Stimulated activated CD4-positive, alpha-beta T cell treated with anti-CD3 and anti-CD28 coated beads, TNF-alpha, amount 100 ng/mL, for 4 hours (primary cell): ENCODE results near the gene DPH6.
"Not testable (repeated sequence)": the region's sequence is repeated elsewhere in the genome, so short reads cannot be mapped to it uniquely, and the experiment has no call there.

Experiments
- DNase-seq, 3 experiments: peaks; one replicate each; pipeline ENCODE4 v3.0.0-alpha.2; 2020; ENCODE audit warnings: low read depth in 3 of 3

DPH6 gene

GRCh38 chr15:35329521-35329961, 216.4 kb downstream of the DPH6 start:
- DNase-seq, result no peak

DNA sequence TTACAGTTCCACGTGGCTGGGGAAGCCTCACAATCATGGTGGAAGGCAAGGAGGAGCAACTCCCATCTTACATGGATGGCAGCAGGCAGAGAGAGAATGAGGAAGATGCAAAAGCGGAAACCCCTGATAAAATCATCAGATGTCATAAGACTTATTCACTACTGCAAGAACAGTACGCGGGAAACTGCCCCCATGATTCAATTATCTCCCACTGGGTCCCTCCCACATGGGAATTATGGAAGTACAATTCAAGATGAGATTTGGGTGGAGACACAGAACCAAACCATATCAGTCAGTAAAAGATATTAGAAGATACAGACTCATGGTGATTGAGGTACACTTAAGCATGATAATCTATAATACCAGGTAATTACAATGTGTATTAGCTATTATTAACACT, 217.1 kb downstream of the DPH6 start:
- not testable (repeated sequence) for DNase-seq

DNA sequence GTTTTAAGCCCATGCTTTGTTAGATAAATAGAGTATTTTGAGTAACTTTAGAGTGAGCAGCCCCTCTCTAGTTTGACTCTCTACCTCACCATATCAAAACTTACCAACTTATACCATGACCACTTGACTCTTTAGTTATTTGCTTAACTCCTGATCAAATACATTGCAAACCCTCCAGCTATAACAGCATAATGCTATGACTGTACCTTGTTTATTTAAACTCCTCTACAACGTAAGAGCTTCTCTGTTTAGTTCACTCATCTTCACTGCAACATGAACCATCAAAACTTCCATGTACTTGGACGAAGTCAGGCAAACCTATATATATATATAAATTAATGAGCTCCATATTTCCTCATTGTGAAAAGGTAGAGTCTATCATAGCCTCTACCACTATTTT, 218.2 kb downstream of the DPH6 start:
- DNase-seq, result no peak

DNA sequence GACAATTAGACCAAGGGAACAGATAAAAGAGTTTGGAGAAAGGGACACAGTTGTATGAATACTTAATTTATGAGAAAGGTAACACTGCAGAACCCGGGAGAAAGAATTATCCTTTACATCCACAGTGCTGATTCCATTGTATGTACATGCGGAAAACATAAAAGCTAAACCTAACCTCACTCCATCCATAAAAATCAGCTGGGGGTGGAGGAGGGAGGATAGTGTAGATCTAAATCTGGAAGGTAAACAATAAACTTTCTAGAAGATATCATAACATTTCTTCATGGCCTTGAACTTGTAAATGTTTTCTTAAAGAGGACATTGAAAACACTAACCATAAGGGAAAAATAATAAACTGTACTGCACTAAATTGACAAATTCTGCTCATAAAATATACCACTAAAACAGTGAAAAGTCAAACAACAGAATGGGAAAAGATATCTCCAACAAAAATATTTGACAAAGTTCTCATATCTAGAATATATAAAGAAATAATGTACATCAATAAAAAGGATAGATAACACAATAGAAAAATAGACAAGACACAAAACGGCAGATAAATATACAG, 220.5 kb downstream of the DPH6 start:
- DNase-seq, result no peak

GRCh38 chr15:35323141-35323540, 222.8 kb downstream of the DPH6 start:
- no peak for DNase-seq

- DNase-seq, result no peak
Observed at GRCh38 chr15:35321926-35322325, 224.0 kb downstream of the DPH6 start.

DNA sequence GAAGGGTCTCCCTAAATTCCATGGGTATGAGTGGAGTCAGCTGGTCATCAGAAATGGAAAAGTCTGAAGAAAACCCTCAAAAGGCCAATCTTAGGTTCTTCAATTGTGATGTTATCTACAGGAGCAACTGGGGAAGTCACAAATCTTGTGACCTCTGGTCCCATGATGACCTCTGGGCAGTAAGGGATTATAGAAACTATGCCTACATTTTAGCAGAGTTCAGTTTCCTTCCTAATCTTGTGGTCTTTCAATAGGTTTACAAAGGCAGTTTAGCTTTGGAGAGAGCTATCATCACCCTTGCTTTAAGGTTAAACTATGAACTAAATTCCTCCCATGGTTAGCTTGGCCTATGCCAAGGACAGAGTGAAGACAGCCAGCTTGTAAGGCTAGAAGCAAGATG, 225.1 kb downstream of the DPH6 start:
- DNase-seq, result no peak
